ENCODE results near the gene FRAS1. TPM values are rescaled to one million over a fixed set of nuclear protein-coding genes. Genes with fewer than 3 reads are reported as not detected.

FRAS1 gene
- total RNA-seq, 1 experiment from 2014 or later: 82.0 TPM

DNA sequence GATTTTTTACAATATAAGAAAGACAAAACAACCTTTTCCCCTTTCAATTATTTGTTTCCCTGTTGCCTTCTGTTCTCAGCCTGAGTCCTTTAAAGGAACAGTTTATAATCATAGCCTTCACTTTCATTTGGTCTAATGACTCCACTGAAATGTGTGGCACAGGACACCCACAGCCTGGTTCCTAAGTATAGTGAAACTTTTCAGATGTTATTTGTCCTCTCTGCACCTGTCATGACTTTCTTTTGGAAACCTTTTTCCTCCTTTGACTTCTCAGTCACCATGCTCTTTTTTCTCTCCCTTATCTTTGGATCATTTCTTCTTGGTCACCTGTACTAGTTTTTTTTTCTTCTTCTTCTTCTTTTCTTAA is 256.6 kb downstream of the FRAS1 start (continued):
- TF ChIP-seq SMAD3 (CRISPR knock-in tag; IDR thresholded peaks at IDR 0.05; ENCODE audit: borderline replicate concordance) (no peak), ZNF671 (CRISPR knock-in tag; IDR thresholded peaks at IDR 0.05) (no peak)

DNA sequence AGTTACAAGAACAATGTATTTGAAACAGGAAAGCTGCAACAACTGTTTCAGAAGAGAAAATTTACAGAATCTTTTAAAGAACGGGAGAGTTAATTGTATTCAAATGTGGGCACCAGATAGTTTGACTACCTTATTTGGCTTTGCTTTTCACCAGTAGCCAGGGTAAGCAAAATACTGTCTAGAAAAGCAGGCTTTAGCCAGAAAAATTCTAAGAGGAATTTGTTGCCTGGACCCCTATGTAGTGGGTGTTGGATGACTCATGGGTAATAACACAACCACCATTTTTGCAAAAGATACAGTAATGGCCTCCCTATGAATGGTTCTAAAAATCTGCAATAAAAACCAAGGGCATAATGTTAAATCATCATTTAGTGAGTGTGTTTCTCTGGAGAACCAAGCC is 261.0 kb downstream of the FRAS1 start:
- Mint-ChIP-seq H3K27ac (peak overlapping the region; percentile 14), H3K36me3 (peaks cover 58% of the 10 kb centered on the region)
- CTCF ChIA-PET: no interaction called here

DNA sequence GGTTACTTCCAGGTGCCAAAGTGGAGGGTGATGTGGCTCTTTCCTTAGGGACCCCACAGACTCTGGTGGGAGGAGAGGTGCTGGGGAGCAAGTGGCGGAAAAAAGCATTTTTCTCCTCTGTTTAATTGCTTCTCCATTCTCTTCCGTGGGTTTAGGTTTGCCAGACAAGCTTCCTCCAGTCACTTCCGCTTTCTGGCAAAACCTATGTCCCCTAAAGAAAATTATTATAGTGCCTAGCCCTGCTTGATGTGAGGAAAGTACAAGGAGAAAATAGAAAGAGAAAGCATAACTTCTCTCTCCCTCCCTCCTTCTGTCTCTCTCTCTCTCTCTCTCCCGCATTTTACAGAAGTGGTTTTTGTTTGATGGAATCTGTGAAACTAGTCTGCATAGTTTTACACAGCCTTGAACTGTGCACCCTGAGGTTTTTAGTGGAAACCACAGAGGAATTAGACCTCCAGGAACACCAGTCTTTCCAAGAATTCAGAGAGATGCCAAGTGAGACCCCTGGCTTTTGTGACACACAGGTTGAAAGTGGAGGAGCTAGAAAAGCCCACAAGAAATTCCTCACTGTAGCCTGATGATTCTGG is 263.3 kb downstream of the FRAS1 start:
- no peak for ATAC-seq
- Mint-ChIP-seq H3K27me3 (ENCODE audit: low read depth) (no peaks in the 10 kb centered on the region; the same call in 1 of the 2 replicates), H3K9me3 (no peaks in the 10 kb centered on the region), H3K27ac (no peak overlapping the region), H3K4me1 (peaks cover 41% of the 10 kb centered on the region), H3K4me3 (no peak overlapping the region), H3K36me3 (peaks cover 40% of the 10 kb centered on the region)
- POLR2A ChIA-PET: no interaction called here
- no peak for DNase-seq (ENCODE audit: low spot score)
- CTCF ChIA-PET: no interaction called here
- TF ChIP-seq, protein P1, sequence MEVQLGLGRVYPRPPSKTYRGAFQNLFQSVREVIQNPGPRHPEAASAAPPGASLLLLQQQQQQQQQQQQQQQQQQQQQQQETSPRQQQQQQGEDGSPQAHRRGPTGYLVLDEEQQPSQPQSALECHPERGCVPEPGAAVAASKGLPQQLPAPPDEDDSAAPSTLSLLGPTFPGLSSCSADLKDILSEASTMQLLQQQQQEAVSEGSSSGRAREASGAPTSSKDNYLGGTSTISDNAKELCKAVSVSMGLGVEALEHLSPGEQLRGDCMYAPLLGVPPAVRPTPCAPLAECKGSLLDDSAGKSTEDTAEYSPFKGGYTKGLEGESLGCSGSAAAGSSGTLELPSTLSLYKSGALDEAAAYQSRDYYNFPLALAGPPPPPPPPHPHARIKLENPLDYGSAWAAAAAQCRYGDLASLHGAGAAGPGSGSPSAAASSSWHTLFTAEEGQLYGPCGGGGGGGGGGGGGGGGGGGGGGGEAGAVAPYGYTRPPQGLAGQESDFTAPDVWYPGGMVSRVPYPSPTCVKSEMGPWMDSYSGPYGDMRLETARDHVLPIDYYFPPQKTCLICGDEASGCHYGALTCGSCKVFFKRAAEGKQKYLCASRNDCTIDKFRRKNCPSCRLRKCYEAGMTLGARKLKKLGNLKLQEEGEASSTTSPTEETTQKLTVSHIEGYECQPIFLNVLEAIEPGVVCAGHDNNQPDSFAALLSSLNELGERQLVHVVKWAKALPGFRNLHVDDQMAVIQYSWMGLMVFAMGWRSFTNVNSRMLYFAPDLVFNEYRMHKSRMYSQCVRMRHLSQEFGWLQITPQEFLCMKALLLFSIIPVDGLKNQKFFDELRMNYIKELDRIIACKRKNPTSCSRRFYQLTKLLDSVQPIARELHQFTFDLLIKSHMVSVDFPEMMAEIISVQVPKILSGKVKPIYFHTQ (CRISPR knock-in tag; IDR thresholded peaks at IDR 0.05): no peak
- TF ChIP-seq, protein P2, sequence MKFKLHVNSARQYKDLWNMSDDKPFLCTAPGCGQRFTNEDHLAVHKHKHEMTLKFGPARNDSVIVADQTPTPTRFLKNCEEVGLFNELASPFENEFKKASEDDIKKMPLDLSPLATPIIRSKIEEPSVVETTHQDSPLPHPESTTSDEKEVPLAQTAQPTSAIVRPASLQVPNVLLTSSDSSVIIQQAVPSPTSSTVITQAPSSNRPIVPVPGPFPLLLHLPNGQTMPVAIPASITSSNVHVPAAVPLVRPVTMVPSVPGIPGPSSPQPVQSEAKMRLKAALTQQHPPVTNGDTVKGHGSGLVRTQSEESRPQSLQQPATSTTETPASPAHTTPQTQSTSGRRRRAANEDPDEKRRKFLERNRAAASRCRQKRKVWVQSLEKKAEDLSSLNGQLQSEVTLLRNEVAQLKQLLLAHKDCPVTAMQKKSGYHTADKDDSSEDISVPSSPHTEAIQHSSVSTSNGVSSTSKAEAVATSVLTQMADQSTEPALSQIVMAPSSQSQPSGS (CRISPR knock-in tag; IDR thresholded peaks at IDR 0.05; ENCODE audit: borderline replicate concordance, low read depth): no peak
- TF ChIP-seq ZNF219 (CRISPR knock-in tag; IDR thresholded peaks at IDR 0.05; ENCODE audit: borderline replicate concordance) (no peak), JUN (CRISPR knock-in tag; IDR thresholded peaks at IDR 0.05) (no peak), TP53 (CRISPR knock-in tag; IDR thresholded peaks at IDR 0.05) (no peak)
- TF ChIP-seq, protein P3, sequence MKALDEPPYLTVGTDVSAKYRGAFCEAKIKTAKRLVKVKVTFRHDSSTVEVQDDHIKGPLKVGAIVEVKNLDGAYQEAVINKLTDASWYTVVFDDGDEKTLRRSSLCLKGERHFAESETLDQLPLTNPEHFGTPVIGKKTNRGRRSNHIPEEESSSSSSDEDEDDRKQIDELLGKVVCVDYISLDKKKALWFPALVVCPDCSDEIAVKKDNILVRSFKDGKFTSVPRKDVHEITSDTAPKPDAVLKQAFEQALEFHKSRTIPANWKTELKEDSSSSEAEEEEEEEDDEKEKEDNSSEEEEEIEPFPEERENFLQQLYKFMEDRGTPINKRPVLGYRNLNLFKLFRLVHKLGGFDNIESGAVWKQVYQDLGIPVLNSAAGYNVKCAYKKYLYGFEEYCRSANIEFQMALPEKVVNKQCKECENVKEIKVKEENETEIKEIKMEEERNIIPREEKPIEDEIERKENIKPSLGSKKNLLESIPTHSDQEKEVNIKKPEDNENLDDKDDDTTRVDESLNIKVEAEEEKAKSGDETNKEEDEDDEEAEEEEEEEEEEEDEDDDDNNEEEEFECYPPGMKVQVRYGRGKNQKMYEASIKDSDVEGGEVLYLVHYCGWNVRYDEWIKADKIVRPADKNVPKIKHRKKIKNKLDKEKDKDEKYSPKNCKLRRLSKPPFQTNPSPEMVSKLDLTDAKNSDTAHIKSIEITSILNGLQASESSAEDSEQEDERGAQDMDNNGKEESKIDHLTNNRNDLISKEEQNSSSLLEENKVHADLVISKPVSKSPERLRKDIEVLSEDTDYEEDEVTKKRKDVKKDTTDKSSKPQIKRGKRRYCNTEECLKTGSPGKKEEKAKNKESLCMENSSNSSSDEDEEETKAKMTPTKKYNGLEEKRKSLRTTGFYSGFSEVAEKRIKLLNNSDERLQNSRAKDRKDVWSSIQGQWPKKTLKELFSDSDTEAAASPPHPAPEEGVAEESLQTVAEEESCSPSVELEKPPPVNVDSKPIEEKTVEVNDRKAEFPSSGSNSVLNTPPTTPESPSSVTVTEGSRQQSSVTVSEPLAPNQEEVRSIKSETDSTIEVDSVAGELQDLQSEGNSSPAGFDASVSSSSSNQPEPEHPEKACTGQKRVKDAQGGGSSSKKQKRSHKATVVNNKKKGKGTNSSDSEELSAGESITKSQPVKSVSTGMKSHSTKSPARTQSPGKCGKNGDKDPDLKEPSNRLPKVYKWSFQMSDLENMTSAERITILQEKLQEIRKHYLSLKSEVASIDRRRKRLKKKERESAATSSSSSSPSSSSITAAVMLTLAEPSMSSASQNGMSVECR (CRISPR knock-in tag; IDR thresholded peaks at IDR 0.05; ENCODE audit: borderline replicate concordance): no peak
- TF ChIP-seq, protein P4, sequence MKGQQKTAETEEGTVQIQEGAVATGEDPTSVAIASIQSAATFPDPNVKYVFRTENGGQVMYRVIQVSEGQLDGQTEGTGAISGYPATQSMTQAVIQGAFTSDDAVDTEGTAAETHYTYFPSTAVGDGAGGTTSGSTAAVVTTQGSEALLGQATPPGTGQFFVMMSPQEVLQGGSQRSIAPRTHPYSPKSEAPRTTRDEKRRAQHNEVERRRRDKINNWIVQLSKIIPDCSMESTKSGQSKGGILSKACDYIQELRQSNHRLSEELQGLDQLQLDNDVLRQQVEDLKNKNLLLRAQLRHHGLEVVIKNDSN (CRISPR knock-in tag; IDR thresholded peaks at IDR 0.05): no peak

More for the DNA sequence above, 261.0 kb downstream of the FRAS1 start:
- Mint-ChIP-seq H3K4me3 (no peak overlapping the region), H3K4me1 (peaks cover 39% of the 10 kb centered on the region), H3K27me3 (ENCODE audit: low read depth) (no peaks in the 10 kb centered on the region; the same call in 1 of the 2 replicates), H3K9me3 (no peaks in the 10 kb centered on the region)
- DNase-seq (ENCODE audit: low spot score) (no peak), ATAC-seq (no peak)
- POLR2A ChIA-PET: no interaction called here
- TF ChIP-seq CREM (CRISPR knock-in tag; IDR thresholded peaks at IDR 0.05) (no peak), MYBL2 (CRISPR knock-in tag; IDR thresholded peaks at IDR 0.05) (no peak), ATF1 (CRISPR knock-in tag; IDR thresholded peaks at IDR 0.05) (no peak), JUN (CRISPR knock-in tag; IDR thresholded peaks at IDR 0.05) (no peak), SP1 (CRISPR knock-in tag; conservative IDR thresholded peaks at IDR 0.05) (no peak), TEAD4 (CRISPR knock-in tag; IDR thresholded peaks at IDR 0.05) (no peak), NFATC4 (CRISPR knock-in tag; IDR thresholded peaks at IDR 0.05) (no peak), NFYB (CRISPR knock-in tag; conservative IDR thresholded peaks at IDR 0.05; ENCODE audit: low read depth) (no peak), PRRX2 (CRISPR knock-in tag; IDR thresholded peaks at IDR 0.05) (no peak)
- TF ChIP-seq, protein P5, sequence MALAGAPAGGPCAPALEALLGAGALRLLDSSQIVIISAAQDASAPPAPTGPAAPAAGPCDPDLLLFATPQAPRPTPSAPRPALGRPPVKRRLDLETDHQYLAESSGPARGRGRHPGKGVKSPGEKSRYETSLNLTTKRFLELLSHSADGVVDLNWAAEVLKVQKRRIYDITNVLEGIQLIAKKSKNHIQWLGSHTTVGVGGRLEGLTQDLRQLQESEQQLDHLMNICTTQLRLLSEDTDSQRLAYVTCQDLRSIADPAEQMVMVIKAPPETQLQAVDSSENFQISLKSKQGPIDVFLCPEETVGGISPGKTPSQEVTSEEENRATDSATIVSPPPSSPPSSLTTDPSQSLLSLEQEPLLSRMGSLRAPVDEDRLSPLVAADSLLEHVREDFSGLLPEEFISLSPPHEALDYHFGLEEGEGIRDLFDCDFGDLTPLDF (CRISPR knock-in tag; IDR thresholded peaks at IDR 0.05): no peak
- TF ChIP-seq, protein P6, sequence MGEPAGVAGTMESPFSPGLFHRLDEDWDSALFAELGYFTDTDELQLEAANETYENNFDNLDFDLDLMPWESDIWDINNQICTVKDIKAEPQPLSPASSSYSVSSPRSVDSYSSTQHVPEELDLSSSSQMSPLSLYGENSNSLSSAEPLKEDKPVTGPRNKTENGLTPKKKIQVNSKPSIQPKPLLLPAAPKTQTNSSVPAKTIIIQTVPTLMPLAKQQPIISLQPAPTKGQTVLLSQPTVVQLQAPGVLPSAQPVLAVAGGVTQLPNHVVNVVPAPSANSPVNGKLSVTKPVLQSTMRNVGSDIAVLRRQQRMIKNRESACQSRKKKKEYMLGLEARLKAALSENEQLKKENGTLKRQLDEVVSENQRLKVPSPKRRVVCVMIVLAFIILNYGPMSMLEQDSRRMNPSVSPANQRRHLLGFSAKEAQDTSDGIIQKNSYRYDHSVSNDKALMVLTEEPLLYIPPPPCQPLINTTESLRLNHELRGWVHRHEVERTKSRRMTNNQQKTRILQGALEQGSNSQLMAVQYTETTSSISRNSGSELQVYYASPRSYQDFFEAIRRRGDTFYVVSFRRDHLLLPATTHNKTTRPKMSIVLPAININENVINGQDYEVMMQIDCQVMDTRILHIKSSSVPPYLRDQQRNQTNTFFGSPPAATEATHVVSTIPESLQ (CRISPR knock-in tag; IDR thresholded peaks at IDR 0.05): no peak
- TF ChIP-seq, protein P4 (CRISPR knock-in tag; IDR thresholded peaks at IDR 0.05): no peak
- TF ChIP-seq, protein P7, sequence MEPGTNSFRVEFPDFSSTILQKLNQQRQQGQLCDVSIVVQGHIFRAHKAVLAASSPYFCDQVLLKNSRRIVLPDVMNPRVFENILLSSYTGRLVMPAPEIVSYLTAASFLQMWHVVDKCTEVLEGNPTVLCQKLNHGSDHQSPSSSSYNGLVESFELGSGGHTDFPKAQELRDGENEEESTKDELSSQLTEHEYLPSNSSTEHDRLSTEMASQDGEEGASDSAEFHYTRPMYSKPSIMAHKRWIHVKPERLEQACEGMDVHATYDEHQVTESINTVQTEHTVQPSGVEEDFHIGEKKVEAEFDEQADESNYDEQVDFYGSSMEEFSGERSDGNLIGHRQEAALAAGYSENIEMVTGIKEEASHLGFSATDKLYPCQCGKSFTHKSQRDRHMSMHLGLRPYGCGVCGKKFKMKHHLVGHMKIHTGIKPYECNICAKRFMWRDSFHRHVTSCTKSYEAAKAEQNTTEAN (CRISPR knock-in tag; IDR thresholded peaks at IDR 0.05): no peak

Data from WTC11 (cell line).